ENCODE measurements around the gene CCT8. TPM values are rescaled to one million over a fixed set of nuclear protein-coding genes. Genes with fewer than 3 reads are reported as not detected.

Gene CCT8
- total RNA-seq, result 152 and 159 TPM in 2 replicates

DNA sequence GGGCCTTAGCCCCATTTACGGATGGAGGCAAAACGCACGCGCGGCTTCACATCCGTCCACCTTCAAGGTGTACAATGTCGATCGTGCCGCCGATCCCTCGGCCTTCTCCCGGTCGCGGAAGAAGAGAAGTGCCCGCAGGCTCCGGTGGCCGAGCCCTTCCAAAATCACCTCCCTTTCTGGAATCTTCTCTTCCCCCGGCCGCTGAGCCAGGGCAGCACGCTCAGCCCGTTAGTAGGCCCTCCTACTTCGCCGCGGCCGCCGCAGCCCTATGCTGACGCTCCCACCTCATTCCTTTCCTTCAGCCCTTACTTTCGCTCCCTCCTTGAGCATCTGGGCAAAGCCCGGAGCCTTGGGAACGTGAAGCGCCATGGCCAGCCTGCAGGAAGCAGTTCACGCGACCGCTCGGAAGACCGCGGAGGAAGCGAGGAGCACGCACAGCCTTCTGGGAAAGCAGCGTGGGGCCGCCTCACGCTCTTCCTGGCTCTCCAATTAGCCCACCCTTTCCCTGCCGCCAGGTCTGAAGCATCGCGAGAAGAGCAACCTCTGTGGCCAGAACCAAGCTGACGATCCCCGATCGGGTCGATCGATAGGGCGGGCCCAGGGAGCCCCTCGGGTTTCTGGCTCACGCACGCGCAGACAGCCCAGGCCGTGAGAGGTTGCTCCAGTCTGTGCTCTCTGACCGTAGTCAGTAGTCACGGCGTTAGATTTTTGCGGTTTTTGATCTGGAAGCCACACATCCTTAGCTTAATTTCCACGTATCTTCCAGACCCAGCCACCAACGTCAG is at the start of gene CCT8:
Gene CCT8 (minus strand): TSS at position 427 of the 785 bp plus-strand sequence. CDS start 58 bp downstream, at position 369.

GRCh38 chr21:29024474-29025327 is 48.7 kb downstream of the CCT8 start, which contains the start of gene USP16:
TSS of gene USP16 (plus strand) at chr21:29024668. CDS start at chr21:29027914, 3,246 bp downstream.

Other genes with a start within 250 kb of the CCT8 start
- 16.8 and 20.4 TPM in 2 replicates for gene LTN1, start 80.8 kb downstream of the CCT8 start, total RNA-seq
- 18.5 and 18.6 TPM in 2 replicates for gene RWDD2B, start 54.3 kb downstream of the CCT8 start, total RNA-seq
- 24.9 and 25.4 TPM in 2 replicates for gene USP16, start 49.0 kb downstream of the CCT8 start, total RNA-seq
- gene MAP3K7CL, start 57.0 kb upstream of the CCT8 start, total RNA-seq, result 6.3 and 10.1 TPM in 2 replicates
- 39.4 and 53.9 TPM in 2 replicates for gene BACH1, start 225.3 kb upstream of the CCT8 start, total RNA-seq